ENCODE data around the gene MKI67.
"Not testable (repeated sequence)": the region's sequence is repeated elsewhere in the genome, so short reads cannot be mapped to it uniquely, and the experiment has no call there.

The MKI67 gene

GRCh38 chr10:128149267-128150014, 23.2 kb upstream of the MKI67 start:
- no peak for DNase-seq

- DNase-seq, result no peak
Observed at GRCh38 chr10:128147669-128148068, 21.4 kb upstream of the MKI67 start.

- DNase-seq, result no peak
Observed at GRCh38 chr10:128147064-128147463, 20.8 kb upstream of the MKI67 start.

GRCh38 chr10:128144547-128144946, 18.3 kb upstream of the MKI67 start:
- no peak for DNase-seq

- no peak for DNase-seq
Observed at GRCh38 chr10:128143531-128143930, 17.3 kb upstream of the MKI67 start.

- DNase-seq, result no peak
Observed at GRCh38 chr10:128140425-128140824, 14.2 kb upstream of the MKI67 start.

GRCh38 chr10:128138429-128138828, 12.2 kb upstream of the MKI67 start:
- DNase-seq, result not testable (repeated sequence)

- no peak for DNase-seq
Observed at GRCh38 chr10:128137877-128138276, 11.7 kb upstream of the MKI67 start.

GRCh38 chr10:128130051-128130450, 3.8 kb upstream of the MKI67 start:
- DNase-seq, result no peak

- no peak for DNase-seq
Observed at GRCh38 chr10:128128582-128128981, 2.4 kb upstream of the MKI67 start.

- DNase-seq, result no peak
Observed at GRCh38 chr10:128125416-128125943, 743 bp downstream of the MKI67 start.

- no peak for DNase-seq
Observed at GRCh38 chr10:128124813-128125403, 1.3 kb downstream of the MKI67 start.

GRCh38 chr10:128123846-128124245, 2.4 kb downstream of the MKI67 start:
- no peak for DNase-seq

- DNase-seq, result no peak
Observed at GRCh38 chr10:128122931-128123330, 3.3 kb downstream of the MKI67 start.

- DNase-seq, result no peak
Observed at GRCh38 chr10:128121750-128122412, 4.3 kb downstream of the MKI67 start.

- no peak for DNase-seq
Observed at GRCh38 chr10:128116851-128117615, 9.2 kb downstream of the MKI67 start.

GRCh38 chr10:128116187-128116586, 10.0 kb downstream of the MKI67 start:
- no peak for DNase-seq

- DNase-seq, result no peak
Observed at GRCh38 chr10:128115356-128115755, 10.9 kb downstream of the MKI67 start.

GRCh38 chr10:128114901-128115300, 11.3 kb downstream of the MKI67 start:
- no peak for DNase-seq

GRCh38 chr10:128113026-128113425, 13.2 kb downstream of the MKI67 start:
- no peak for DNase-seq

GRCh38 chr10:128111696-128112095, 14.5 kb downstream of the MKI67 start:
- no peak for DNase-seq

- no peak for DNase-seq
Observed at GRCh38 chr10:128110339-128110738, 15.9 kb downstream of the MKI67 start.

- no peak for DNase-seq
Observed at GRCh38 chr10:128109707-128110106, 16.5 kb downstream of the MKI67 start.

Measured in NCI-H1694 (cell line).